NCI-H1092 treated with DMSO at 0.1 percent for 48 hours (cell line): ENCODE results near the gene RTN1.

ENCODE experiments used
- DNase-seq: peaks from one replicate; lab custom pipeline; 2025; lab: John Stamatoyannopoulos, UW

Gene RTN1, protein sequence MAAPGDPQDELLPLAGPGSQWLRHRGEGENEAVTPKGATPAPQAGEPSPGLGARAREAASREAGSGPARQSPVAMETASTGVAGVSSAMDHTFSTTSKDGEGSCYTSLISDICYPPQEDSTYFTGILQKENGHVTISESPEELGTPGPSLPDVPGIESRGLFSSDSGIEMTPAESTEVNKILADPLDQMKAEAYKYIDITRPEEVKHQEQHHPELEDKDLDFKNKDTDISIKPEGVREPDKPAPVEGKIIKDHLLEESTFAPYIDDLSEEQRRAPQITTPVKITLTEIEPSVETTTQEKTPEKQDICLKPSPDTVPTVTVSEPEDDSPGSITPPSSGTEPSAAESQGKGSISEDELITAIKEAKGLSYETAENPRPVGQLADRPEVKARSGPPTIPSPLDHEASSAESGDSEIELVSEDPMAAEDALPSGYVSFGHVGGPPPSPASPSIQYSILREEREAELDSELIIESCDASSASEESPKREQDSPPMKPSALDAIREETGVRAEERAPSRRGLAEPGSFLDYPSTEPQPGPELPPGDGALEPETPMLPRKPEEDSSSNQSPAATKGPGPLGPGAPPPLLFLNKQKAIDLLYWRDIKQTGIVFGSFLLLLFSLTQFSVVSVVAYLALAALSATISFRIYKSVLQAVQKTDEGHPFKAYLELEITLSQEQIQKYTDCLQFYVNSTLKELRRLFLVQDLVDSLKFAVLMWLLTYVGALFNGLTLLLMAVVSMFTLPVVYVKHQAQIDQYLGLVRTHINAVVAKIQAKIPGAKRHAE

DNA sequence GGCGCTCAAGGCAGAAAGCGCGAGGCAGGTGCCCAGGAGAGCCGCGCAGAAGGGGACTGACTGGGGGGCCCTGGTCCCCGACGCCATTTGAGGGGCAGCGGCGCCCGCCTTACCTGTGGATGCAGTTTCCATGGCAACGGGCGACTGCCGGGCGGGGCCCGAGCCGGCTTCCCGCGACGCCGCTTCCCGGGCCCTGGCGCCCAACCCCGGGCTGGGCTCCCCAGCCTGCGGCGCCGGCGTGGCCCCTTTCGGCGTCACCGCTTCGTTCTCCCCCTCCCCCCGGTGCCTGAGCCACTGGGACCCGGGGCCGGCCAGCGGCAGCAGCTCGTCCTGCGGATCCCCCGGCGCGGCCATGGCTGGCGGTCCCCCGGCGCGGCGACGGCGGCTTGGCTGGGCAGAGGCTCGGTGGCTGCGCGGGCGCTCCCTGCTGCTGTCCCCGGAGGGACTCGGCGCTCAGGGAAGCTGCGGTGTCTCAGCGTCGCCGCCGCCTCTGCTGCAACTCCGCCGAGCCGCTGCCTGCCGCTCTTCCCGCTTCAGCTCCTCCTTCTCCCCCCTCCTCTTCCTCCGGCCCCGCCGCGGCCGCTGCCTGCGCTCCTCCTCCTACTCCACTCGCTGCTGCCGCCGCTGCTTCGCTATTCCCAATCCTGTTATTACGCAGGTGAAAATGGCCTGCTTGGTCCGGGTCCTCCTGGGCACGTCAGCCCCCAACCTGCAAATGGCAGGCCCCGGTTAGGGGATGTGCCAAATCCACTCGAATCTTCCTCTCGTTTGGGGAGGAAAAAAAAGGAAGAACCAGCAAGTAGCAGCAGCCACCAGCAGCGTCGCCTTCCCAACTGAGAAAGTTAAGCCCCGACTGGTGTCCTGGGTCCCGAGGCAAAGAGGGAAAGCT is at the start of gene RTN1:
Gene RTN1, minus strand, starts transcription at position 500 of the 889 bp plus-strand sequence. Its CDS starts 146 bp downstream, at position 354.
- DNase-seq = peak; percentile 86

DNA sequence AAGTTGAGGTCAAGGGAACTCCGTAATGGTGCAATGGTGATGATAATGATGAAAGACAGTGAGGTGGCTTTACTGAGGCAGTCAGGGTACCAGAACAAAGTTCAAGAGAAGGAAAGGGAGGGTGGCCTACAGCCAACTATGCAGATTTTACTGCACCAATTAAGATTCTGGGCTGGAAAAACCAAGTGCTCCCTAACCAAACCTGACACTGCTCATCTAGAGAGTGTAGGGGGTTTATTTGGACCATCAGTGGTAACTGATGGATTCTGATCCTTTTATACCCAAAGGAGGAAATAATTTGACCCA is 49.8 kb upstream of the RTN1 start:
- DNase-seq = no peak

DNA sequence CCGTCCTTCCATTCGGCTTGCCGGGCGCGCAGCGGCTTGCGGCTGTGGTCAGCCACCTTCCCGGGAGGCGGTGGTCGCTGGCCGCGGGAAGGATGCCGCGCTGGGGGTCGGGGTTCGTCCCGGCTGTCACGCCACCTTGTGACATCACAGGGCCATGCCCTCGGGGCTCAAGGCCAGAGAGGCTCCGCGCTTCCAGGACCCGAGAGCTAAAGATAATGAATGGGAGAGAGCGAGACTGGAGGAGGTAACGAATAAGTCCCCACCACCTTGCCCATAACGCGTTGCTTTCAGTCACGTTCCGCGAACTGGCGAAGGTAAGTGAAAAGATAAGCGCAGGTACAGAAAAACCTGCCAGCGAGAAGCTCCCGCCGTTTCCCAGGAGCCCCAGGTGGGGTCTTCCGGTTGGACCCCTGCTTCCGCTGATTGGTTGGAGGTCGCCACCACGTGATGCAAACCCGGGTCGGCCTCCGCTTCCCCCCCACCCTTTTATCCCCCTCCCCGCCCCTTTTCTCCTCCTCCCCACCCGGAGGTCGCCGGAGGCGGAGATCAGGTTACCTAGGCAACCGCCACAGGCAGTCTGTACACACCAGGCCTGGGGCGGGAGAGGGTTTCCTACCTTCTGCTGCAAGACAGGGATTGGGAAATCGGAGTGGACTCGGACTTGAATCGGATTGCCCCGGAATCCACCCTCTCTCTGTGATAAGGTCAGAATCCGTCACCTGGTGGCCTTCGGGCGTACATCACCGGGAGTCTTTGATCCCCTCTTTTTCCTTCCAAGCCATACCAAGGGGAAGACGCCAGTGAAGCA is 49.2 kb upstream of the RTN1 start, which contains the start of gene LRRC9:
Gene LRRC9, plus strand, starts transcription at position 575 of the 808 bp plus-strand sequence.
- peak; percentile 97 for DNase-seq

DNA sequence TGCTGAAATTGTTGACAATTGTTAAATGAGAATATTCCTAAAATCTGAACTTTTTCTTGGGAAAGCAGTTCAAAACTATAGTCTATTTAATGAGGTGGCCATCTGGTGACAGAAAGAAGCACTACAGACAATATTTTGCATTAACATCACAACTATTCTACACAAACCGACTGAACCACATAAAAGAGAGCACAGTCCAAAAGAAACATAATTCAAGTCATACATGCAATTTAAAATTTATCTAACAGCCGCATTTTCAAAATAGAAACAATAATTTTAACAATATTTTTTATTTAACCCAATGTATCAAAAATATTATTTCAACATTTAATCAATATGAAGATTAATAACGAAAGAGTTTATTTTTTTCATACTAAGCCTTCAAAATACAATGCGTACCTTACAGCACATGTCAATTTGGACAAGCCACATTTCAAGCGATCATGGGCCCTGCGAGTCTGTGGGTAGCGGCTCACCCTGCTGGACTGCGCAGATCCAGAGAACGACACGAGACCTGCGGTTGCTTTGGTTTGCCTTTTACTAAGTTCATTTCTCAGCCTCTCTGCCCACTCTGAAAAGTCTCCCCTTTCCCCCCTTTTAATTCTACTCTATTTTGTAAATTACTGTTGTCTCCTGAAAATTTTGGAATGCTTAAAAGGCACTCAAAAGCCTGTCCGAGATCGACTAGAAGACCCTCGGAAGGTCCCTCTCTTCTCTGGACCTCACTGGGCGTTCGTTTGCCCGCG is 48.4 kb upstream of the RTN1 start:
- peak; percentile 77 for DNase-seq

DNA sequence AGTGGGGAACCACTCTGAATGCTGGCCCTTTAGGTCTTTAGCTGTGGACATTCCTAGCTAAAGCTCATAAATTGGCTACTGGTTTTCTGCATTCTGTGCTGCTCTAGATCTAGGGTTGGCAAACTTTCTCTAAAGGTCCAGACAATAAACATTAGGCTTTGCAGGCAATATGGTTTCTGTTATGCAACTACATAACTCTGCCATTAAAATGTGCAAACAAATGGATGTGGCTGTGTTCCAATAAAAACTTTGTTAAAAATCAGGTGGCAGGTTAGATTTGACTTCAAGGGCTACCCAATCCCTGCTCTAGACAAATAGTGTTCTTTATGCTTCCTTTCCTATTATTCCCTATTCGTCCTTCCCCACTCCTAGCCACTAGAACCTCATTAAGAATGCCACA is 42.6 kb upstream of the RTN1 start:
- no peak for DNase-seq

DNA sequence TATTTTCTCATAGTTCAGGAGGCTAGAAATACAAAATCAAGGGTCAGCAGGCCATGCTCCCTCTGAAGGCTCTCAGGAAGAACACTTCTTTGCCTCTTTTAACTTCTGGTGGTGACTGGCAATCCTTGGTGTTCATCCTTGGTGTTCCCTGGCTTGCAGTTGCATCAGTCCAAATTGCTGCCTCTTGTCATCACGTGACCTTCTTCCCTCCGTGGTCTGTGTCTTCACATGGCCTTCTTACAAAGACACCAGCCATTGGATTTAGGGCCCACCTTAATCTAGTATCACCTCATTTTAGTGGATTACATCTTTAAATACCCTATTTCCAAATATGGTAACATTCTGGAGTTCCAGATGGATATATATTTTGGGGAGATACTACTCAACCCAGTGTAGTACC is 41.9 kb upstream of the RTN1 start:
- DNase-seq = no peak

DNA sequence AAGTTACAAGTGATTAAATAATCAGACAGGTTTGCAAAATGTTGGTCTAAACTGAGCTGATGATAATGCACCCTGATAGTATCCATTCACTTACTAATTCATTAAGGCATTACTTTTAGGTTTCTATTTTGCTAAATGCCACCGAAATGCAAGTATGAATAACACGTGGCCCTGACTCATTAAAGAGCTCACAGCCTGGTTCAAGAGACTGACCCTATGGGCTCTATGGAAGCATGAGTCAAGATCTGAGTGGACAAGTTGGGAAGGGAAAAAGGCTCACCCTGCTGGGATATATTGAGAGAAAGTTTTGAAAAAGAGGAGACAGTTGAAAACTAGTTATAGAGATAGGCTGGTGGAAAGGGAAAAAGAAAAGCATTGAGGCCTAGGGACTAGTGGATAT is 34.6 kb upstream of the RTN1 start:
- no peak for DNase-seq

DNA sequence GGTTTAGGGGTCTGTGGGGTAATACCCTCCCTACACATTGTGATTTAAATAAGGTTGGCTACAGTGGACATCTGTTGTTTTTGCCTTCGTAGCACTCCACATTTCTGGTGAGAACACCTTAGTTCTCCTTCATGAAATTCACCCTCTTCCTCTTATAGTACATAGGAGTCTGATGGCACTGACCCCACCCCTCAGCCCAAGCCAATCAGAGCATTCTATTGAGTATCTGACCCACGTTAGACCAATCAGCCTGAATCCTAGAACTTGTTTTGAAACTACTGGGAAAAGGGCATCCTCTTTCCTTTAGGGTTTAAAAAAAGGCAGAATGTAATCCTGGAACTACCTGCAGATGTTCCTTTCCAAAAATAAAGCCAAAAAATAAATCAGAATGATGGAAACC is 33.6 kb upstream of the RTN1 start:
- DNase-seq = no peak

DNA sequence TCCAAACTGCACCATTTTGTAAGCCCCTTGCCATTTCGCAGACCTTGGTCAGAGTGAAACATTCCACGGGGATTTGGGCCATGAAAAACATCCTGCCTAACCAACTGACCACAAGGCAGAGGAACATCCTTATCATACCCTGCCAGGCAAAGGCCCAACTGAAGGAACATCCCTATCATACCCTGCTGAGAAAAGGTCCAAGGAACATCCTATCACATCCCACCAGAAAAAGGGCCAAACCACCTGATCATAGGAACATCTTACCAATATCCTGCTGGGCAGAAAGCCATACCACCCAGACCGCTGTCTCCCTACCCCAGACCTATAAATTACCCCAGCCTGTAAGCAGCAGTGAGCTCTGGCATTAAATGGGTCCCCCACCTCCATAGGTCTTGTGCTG is 30.0 kb upstream of the RTN1 start:
- no peak for DNase-seq

DNA sequence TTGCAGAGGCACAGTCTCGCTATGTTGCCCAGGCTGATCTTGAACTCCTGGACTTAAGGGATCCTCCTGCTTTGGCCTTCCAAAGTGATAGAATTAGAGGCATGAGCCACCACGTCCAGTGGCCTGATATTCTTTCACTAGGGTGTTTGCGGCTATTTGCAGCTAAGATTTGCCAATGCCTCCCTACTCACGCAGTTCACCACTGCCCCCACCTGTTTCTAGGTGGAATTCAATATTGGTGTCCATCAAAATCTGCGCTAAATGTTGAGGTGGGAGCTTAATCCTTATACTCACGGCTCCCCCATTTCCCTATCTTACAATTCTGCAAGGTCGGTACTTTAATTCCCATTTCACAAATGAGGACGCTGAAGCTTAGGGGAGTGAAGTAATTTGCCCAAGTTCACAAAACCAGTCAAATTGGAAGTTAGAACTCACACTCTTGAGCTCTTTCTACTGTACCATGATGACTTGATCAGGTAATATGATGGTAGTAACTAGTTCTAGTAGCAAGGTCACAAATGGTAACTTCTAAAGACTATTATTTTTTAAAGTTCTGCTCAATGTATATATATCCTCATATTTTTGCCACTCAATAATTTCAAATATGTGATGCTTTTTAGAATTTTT is 27.3 kb upstream of the RTN1 start:
- peak; percentile 71 for DNase-seq

DNA sequence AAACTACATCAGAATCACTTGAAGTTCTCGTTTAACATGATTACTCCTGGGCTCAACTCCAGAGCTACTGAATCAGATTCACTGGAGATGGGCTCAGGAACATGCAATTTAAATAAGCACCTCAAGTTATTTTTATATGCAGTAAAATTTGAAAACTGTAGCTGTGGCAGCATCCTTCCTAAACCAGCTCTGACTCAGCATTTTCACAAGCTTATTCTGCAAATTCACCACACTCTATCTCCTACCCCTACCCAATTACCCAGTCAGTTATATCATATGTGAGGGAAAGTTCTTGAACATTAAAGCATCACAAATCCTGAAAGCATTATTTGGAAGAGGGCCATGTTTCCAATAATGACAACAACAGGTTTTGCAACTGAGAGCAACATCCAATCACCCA is 25.1 kb upstream of the RTN1 start:
- DNase-seq = no peak

DNA sequence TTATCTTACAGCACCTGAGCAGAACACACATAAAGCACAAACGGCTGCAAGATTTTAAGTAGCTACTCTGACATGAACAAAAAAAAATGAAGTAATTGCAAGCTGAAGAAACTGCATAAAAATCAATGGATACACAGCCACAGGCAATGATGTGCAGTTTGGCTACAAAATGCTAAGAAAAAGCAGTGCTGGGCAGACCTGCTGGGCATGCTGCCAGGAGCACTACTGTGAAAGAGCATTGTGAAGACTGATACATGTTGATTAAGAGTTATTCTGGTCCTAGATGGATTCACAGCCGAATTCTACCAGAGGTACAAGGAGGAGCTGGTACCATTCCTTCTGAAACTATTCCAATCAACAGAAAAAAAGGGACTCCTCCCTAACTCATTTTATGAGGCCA is 20.1 kb upstream of the RTN1 start:
- no peak for DNase-seq

DNA sequence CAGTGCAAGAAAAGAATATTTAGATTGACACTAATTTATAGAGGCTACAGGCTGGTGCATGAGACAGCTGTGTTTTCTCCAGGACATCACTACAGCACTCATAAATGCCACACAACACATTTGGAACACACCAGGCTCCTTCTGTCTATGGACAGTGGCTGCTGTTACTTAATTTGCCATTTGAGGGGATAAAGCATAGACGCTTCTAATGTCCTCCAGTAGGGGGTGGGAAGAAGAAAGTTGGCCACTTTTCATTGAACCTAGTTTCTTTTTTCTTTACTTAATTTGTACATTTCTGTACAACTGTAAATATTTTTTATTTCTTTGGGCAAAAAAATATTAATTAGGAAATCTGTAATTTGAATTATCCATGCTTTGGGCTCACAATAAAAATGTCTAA is 12.4 kb upstream of the RTN1 start:
- no peak for DNase-seq

DNA sequence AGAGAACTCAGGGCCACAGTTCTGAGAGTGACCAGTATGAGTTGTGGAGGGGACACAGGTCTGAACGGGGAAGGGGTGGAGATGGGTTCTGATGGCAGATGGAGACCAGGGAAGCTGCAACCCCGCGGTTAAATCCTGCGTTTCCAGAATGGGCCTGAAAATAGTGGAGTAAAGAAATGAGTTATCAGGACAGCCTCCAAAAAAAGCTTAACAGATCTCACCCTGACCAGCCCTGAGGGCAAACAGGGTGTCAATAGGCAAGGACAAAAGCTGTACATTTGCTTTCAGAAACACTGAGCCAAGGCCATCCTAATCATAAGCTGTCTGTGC is 555 bp upstream of the RTN1 start:
- no peak for DNase-seq

DNA sequence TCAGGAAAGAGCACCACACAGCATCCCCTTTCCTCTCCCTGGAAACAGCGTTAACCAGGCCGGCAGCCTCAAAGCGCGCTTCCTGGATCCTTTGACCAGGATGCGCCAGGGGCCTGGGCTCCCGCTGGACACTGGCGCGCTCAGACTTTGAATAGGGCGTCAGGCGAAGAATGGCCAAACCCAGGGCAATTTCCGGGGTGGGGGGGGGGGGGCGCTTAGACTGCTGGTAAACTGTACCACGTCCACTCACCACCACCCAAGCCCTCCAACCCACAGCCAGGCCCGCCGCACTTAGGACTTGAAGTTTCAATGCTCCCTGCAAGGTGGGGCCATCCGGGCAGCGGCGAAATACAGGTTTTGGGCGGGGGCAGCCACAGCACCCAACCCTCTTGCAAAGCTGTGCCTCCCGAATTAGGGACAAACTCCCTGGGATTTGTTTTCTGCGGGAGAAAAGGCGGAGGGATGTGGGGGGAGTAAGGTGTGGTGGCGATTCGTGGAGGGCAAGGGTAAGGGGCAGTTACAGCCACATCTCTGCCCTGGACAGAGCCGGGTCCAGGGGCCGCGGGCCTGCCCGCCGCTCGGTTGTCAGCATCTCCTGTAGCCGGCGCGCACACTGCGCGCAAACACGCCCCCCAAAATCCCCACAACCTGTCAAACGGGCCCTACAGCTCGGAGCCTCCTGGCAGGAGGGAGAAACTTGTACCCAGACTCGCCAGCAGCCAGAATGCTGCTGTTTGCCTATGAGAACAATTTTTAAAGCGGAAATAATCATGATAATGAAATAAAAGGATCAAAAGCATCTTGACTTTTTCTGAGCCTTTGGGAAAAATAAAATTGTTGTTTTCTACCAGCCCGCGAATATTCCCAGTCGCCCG is 958 bp downstream of the RTN1 start:
- peak; percentile 71 for DNase-seq

DNA sequence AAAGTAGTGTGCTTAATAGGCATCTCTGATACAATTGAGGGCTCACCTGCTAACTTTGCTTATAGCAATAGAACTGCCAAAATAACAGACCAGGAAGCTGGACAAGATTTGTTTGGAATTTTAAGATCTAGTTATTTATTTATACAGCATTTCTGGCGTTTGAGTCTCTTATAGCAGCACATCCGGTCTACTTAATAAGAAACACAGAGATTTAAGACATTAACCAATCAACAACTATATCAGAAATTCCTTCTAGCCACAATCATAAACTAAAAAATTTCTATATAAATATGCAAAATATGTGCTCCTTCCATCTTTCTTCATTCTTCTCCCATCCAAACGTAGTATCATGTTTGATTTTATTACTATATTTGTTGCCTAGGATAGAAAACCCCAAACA is 2.6 kb downstream of the RTN1 start:
- no peak for DNase-seq

DNA sequence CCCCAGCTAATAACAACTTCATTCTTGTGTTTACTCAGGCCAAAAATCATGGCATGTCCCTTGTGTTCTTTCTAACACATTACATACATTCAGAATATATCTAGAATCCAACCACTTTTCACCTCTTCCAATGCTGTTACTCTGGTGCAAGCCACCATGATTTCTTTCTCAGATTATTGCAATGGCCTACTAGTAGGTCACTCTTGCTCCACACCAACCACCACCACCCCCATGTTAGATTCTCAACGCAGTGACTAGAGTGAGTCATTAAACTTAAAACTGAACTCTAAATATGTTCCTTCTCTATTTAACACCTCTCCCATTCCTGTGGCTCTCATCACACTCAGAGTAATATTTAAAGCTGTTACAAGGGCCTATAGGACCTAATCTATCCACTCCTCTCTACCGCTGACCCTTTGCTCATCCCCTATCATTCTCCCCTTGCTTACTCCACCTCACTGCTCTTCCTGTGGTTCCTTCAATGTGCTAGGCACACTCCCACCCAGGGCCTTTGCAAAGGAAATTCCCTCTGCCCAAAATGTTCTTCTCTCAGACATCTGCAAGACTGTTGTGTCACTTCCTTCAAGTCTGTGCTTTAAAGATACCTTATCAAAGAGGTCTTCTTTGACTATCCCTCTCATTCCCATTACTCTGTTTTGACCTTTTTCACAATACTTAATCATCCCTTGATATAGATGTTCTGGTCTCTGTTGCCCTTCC is 6.6 kb downstream of the RTN1 start:
- no peak for DNase-seq

DNA sequence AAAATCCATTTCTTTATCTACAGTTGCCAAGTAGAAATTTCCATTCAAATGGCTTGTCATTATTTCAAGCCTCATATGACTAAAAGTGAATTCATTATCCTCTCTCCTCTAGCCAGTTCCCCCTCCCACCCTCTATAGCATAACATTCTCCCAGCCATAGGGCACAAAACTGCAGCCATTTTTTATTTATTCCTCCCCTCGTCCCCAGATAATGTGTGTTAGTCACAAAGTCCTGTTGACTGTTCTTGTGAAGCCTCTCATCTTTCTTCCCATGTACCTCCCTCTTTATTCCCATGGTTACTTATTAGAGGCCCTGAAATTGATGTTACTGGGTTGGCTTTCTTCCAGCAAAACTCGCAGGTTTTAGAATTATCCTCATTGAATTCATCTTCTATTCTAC is 13.2 kb downstream of the RTN1 start:
- no peak for DNase-seq

DNA sequence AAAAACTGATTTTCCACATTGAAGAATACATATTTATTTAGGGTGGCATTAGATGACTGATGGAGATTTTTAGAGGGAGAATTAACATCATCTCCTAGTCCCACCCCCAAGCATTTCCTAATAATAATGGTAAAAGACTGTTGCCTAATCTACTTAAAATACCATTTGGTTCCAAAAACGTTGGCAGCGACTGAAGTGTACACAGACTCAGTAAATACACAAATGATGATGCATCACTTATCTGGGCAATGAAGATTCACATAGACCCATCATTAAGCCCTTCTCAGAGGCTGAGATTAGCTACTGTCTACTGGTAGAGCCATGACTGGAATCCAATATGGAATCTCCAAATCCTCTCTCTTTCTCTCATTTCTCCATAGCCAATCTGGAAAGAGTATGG is 18.2 kb downstream of the RTN1 start:
- peak; percentile 26 for DNase-seq
